HEK293T (cell line): ENCODE data around the gene SMCR8.

Source experiments
- ELF4 ChIP-seq: fragments of 450-650 bp; IDR thresholded peaks from 2 replicates; pipeline ENCODE4 v1.6.1; 2017; ENCODE audit warnings: antibody characterized with exemption
- TF ChIP-seq, protein P1 (sequence below): fragments of 450-650 bp; IDR thresholded peaks from 2 replicates; pipeline ENCODE4 v1.6.1; 2016

DNA sequence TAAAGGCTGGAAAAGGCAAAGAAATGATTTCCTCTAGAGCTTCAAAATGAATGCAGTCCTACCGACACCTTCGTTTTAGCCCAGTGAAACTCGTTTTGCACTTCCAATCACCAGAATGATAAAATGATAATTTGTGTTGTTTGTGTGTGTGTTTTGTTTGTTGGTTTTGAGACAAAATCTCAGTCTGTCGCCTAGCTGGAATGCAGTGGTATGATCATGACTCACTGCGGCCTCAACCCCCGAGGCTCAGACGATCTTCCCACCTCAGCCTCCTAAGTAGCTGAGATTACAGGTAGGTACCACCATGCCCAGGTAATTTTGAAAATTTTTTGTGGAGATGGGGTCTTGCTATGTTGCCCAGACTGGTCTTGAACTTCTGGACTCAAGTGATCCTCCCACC lies 59.1 kb downstream of the SMCR8 start:
- TF ChIP-seq, protein P1, sequence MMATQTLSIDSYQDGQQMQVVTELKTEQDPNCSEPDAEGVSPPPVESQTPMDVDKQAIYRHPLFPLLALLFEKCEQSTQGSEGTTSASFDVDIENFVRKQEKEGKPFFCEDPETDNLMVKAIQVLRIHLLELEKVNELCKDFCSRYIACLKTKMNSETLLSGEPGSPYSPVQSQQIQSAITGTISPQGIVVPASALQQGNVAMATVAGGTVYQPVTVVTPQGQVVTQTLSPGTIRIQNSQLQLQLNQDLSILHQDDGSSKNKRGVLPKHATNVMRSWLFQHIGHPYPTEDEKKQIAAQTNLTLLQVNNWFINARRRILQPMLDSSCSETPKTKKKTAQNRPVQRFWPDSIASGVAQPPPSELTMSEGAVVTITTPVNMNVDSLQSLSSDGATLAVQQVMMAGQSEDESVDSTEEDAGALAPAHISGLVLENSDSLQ = no peak
- TF ChIP-seq ELF4 = no peak
